22Rv1 (cell line): ENCODE results near the gene MAGI2.

Experiments used
- H3K27ac ChIP-seq: fragments of 450-650 bp; 2 replicates; pipeline ENCODE4 v1.5.1; 2017
- ZFX ChIP-seq: fragments of 450-650 bp; IDR thresholded peaks from 2 replicates; pipeline ENCODE4 v1.6.1; 2017; ENCODE audit warnings: antibody characterized with exemption, borderline replicate concordance
- TF ChIP-seq, protein P1 (sequence below): fragments of 450-650 bp; IDR thresholded peaks from 2 replicates; pipeline ENCODE4 v1.5.1; 2017; ENCODE audit warnings: mild to moderate bottlenecking

The MAGI2 gene

DNA sequence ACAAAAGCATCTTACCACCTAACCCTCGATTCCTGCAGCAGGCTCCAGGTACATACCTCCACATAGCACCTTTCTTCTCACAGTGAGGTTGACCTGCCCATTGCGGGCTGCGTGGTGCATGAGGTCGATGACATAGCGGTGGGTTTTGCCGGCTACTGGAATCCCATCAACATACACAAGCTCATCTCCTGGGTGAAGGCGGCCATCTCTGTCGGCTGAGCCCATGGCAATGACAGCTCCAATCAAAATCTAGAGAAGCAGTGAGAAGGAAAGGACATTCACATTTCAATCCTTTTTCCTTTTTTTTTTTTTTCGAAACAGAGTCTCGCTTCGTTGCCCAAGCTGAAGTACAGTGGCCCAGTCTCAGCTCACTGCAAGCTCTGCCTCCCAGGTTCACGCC lies 1285.6 kb downstream of the MAGI2 start:
- no peak overlapping the region for H3K27ac ChIP-seq
- TF ChIP-seq, protein P1, sequence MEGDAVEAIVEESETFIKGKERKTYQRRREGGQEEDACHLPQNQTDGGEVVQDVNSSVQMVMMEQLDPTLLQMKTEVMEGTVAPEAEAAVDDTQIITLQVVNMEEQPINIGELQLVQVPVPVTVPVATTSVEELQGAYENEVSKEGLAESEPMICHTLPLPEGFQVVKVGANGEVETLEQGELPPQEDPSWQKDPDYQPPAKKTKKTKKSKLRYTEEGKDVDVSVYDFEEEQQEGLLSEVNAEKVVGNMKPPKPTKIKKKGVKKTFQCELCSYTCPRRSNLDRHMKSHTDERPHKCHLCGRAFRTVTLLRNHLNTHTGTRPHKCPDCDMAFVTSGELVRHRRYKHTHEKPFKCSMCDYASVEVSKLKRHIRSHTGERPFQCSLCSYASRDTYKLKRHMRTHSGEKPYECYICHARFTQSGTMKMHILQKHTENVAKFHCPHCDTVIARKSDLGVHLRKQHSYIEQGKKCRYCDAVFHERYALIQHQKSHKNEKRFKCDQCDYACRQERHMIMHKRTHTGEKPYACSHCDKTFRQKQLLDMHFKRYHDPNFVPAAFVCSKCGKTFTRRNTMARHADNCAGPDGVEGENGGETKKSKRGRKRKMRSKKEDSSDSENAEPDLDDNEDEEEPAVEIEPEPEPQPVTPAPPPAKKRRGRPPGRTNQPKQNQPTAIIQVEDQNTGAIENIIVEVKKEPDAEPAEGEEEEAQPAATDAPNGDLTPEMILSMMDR, result no peak
- no peak for TF ChIP-seq ZFX

DNA sequence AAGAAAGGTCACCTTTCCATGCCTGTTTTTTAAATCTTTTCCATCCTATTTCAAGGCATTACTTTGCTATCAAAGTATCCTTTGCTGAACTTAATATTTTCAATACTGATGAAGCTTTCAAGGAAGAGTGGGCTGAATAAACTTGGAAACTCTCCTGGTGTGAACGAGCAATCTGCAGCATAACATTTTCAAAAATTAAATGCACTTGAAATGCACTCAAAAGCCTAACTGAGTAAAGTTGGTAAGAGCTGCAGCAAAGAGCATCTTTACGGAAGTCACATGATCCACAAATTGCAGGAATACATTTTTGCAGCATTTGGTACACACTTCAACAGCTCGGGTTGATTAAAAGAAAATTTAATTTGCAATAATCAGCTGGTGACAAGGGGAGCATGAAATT lies 1287.6 kb downstream of the MAGI2 start:
- H3K27ac ChIP-seq, result no peak overlapping the region

DNA sequence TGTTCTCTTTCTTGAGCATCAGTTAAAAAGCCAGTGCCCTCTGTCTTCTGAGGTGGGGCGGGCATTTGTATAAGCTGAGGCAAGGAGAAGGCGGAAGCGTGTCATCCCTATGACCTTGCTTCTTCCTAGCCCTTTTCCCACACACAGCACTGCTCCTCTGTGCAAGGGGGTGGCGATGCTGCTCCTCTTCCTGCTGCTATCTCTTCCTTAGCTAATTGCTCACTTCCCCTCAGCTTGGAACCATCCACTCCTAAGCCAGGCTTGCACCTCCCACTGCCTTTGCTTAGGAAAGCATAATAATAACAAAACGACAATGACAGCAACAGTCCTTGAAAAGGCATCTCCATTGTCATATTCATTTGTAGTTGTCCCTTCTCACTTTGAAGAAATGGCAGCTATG lies 1288.0 kb downstream of the MAGI2 start:
- no peak overlapping the region for H3K27ac ChIP-seq
- no peak for TF ChIP-seq ZFX
- TF ChIP-seq, protein P1, result no peak

More for the DNA sequence above, 1287.6 kb downstream of the MAGI2 start:
- no peak for TF ChIP-seq ZFX
- TF ChIP-seq, protein P1, result no peak

DNA sequence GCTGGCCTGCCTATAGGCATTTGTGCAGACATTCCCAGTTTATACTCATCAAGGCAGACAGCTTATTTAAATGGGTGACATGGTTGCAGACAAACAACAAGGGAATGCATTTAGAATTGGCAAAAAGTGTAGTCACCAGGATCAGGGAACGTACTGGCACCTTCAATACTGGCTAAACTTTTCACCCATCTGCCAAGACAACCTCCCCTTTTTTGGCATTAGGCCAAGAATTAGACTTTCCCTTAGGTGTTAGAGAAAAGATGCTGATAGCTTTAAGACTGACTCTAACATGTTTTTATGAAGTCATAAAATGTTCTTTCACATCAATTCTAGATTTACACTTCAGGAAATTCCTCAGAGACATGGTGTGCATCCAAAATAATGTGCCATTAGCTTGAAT lies 1289.0 kb downstream of the MAGI2 start:
- TF ChIP-seq, protein P1, result no peak
- TF ChIP-seq ZFX, result no peak
- H3K27ac ChIP-seq, result no peak overlapping the region

DNA sequence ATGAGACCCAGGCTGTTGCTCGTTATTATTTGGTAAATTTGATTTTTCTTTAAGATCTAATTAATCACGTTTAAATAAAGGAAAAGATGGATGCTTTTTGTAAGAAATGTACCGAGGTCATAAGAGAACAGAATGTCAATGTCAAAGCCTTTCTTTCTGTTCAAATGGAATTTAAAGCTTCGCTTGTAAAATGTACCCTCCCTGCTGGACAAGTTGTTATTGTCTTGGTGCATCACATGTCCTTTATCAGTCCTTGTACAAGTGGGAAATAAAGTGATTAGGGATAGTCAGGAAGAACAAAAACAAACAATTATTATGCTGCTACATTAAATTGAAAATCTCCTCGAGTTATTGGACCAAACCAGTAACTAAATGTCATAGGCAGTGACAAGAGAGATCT lies 1291.7 kb downstream of the MAGI2 start:
- no peak overlapping the region for H3K27ac ChIP-seq
- TF ChIP-seq, protein P1, result no peak
- TF ChIP-seq ZFX, result no peak

DNA sequence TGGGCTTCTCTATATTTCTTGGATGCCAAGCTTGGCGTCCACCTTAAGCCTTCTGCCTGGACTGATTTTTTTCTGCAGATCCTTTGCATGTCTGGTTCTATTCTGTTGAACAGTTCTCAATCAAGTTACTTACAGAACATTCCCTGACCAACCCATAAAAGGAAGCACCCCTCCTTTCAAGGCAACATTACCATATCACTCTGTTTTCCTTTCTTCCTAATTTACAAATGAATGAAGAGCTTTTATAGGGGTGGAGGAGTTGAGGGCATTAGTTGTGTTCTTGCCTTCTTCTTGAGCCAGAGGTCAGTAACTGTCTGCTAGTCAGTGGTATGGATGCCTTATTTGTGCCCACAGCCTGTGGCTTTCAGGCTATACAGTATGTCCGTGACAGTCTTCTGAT lies 1293.9 kb downstream of the MAGI2 start:
- no peak overlapping the region for H3K27ac ChIP-seq
- no peak for TF ChIP-seq ZFX
- TF ChIP-seq, protein P1, result no peak

DNA sequence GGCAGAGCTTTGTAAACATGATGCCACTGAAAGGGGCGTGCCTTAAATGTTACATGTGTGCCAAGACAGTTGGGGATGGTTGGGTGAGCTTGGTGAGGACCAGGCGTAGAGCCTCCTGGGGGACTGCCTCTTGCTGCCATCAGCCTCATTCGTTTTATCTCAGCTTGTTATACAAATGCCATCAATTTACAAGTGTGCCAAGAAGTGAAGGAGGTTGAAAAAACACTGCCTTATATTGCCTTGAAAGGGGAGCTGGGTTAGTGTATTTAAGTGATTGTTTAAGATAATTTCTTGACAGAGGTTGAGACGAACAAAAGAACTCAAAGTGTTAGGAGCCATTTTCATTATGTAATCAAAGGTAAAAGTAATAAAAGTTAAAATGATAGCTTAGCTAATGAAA lies 1300.2 kb downstream of the MAGI2 start:
- TF ChIP-seq, protein P1, result no peak
- no peak for TF ChIP-seq ZFX
- no peak overlapping the region for H3K27ac ChIP-seq
